ENCODE data around the gene CHFR.

CHFR gene

GRCh38 chr12:132825089-132825488 is 62.3 kb downstream of the CHFR start:
- Histone ChIP-seq H4K20me1 (ENCODE audit: insufficient read depth, low read length) (no peaks in the 10 kb centered on the region), H3K79me2 (ENCODE audit: insufficient read depth, low read length) (peaks cover 17% of the 10 kb centered on the region; the same call in 1 of the 2 replicates)

GRCh38 chr12:132824053-132824452 is 63.4 kb downstream of the CHFR start:
- H3K9me2 ChIP-seq (ENCODE audit: low read depth, low read length), result no peaks in the 10 kb centered on the region
- peaks cover 60% of the 10 kb centered on the region for H3K36me3 ChIP-seq (ENCODE audit: insufficient read depth, low read length)
- no peaks in the 10 kb centered on the region for H3K27me3 ChIP-seq (ENCODE audit: insufficient read depth, low read length)
- peaks cover 17% of the 10 kb centered on the region; the same call in 1 of the 2 replicates for H3K79me2 ChIP-seq (ENCODE audit: insufficient read depth, low read length)
- H3K4me1 ChIP-seq (ENCODE audit: insufficient read depth, low read length, severe bottlenecking), result peaks cover 29% of the 10 kb centered on the region
- TF ChIP-seq CTCF (IDR thresholded peaks at IDR 0.05; ENCODE audit: low read length) (no peak), EZH2 (IDR thresholded peaks at IDR 0.05; ENCODE audit: borderline replicate concordance, low read length) (no peak)
- no peak overlapping the region for H3K4me2 ChIP-seq (ENCODE audit: low read length)
- no peak overlapping the region for H2AFZ ChIP-seq (ENCODE audit: low read length)
- H3K27ac ChIP-seq (ENCODE audit: low read depth, low read length, poor library complexity, severe bottlenecking), result no peak overlapping the region
- no peaks in the 10 kb centered on the region for H3F3A ChIP-seq (ENCODE audit: insufficient read depth, low read length)
- H3K4me3 ChIP-seq (ENCODE audit: low read depth, low read length, poor library complexity, severe bottlenecking), result no peak overlapping the region
- no peak overlapping the region for H3K9ac ChIP-seq (ENCODE audit: low read length)
- no peaks in the 10 kb centered on the region for H3K9me3 ChIP-seq (ENCODE audit: low read length)
- no peaks in the 10 kb centered on the region for H4K20me1 ChIP-seq (ENCODE audit: insufficient read depth, low read length)

More at GRCh38 chr12:132825089-132825488, 62.3 kb downstream of the CHFR start:
- TF ChIP-seq CTCF (IDR thresholded peaks at IDR 0.05; ENCODE audit: low read length), result no peak
- no peak for TF ChIP-seq EZH2 (IDR thresholded peaks at IDR 0.05; ENCODE audit: borderline replicate concordance, low read length)
- no peak overlapping the region for H3K4me3 ChIP-seq (ENCODE audit: low read depth, low read length, poor library complexity, severe bottlenecking)
- no peak overlapping the region for H3K4me2 ChIP-seq (ENCODE audit: low read length)
- H3K9ac ChIP-seq (ENCODE audit: low read length), result no peak overlapping the region
- H2AFZ ChIP-seq (ENCODE audit: low read length), result no peak overlapping the region
- peaks cover 53% of the 10 kb centered on the region for H3K36me3 ChIP-seq (ENCODE audit: insufficient read depth, low read length)
- peaks cover 25% of the 10 kb centered on the region for H3K4me1 ChIP-seq (ENCODE audit: insufficient read depth, low read length, severe bottlenecking)
- H3K9me2 ChIP-seq (ENCODE audit: low read depth, low read length), result no peaks in the 10 kb centered on the region
- no peaks in the 10 kb centered on the region for H3F3A ChIP-seq (ENCODE audit: insufficient read depth, low read length)
- no peaks in the 10 kb centered on the region for H3K9me3 ChIP-seq (ENCODE audit: low read length)
- H3K27me3 ChIP-seq (ENCODE audit: insufficient read depth, low read length), result no peaks in the 10 kb centered on the region
- H3K27ac ChIP-seq (ENCODE audit: low read depth, low read length, poor library complexity, severe bottlenecking), result no peak overlapping the region

GRCh38 chr12:132818562-132818961 is 68.8 kb downstream of the CHFR start:
- TF ChIP-seq CTCF (IDR thresholded peaks at IDR 0.05; ENCODE audit: low read length), result no peak
- Histone ChIP-seq H3K36me3 (ENCODE audit: insufficient read depth, low read length) (peaks cover 70% of the 10 kb centered on the region), H3K27ac (ENCODE audit: low read depth, low read length, poor library complexity, severe bottlenecking) (no peak overlapping the region), H3K9ac (ENCODE audit: low read length) (no peak overlapping the region), H4K20me1 (ENCODE audit: insufficient read depth, low read length) (no peaks in the 10 kb centered on the region), H3K4me1 (ENCODE audit: insufficient read depth, low read length, severe bottlenecking) (peaks cover 16% of the 10 kb centered on the region), H3K4me3 (ENCODE audit: low read depth, low read length, poor library complexity, severe bottlenecking) (no peak overlapping the region), H3K27me3 (ENCODE audit: insufficient read depth, low read length) (no peaks in the 10 kb centered on the region), H3F3A (ENCODE audit: insufficient read depth, low read length) (no peaks in the 10 kb centered on the region), H3K9me2 (ENCODE audit: low read depth, low read length) (no peaks in the 10 kb centered on the region), H3K4me2 (ENCODE audit: low read length) (no peak overlapping the region), H3K9me3 (ENCODE audit: low read length) (no peaks in the 10 kb centered on the region), H2AFZ (ENCODE audit: low read length) (no peak overlapping the region), H3K79me2 (ENCODE audit: insufficient read depth, low read length) (no peaks in the 10 kb centered on the region)
